ENCODE measurements around the gene ZNF608. TPM values are rescaled to one million over a fixed set of nuclear protein-coding genes. Genes with fewer than 3 reads are reported as not detected.

The ZNF608 gene
- polyA plus RNA-seq, 1 donor (not counting 4 experiments of a cell fraction or from before 2014, with no cell fraction given), result 1.1 TPM

DNA sequence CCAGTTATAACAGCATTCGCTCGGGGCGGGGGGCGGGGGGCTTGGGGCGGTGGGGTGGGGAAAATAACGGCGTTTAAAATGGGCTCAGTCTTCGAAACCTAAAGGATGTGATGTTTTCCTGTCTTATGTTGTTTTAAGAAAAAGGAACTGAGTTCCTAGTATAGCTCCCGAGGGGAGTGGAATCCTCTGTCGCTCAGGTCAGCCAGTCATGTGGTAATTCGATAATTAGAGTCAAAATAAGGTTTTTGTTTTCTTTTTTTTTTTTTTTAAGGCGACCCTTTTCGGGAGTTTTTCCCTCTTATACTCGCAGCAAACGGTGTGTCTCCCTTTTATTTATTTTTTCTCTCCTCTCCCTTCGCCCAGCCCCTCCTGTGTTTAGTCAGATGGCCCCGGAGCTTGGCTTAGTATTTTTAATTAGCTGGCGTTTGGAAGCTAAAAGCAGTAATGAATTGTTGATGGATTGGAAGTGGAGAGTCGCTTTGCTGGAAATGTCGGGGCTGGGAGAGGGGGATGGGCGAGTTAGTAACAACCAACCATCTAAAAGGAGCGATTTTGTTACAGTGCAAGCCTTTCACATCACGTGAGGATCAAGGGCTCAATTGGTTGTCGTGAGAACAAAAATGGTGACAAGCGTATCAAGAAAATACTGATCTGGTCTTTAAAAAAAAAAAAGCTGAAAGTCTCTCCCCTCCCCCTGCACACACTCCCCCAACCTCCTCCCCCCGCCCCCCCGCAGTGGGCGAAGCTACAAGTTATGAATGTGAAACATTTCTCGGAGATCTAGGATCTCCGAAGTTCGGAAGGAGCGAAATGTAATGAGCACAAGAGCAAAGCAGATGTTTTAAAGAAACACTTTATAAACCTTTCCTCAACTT, 714 bp upstream of the ZNF608 start:
- H3K79me2 ChIP-seq (ENCODE audit: control insufficient read depth, insufficient read depth, low read length), result no peaks in the 10 kb centered on the region
- FAIRE-seq (peak; percentile 29), DNase-seq (ENCODE audit: low read depth, low spot score) (no peak)
- H2AFZ ChIP-seq (ENCODE audit: control insufficient read depth, low read length), result peak overlapping the region; percentile 66
- peak overlapping the region; percentile 73 for H3K9ac ChIP-seq (ENCODE audit: control insufficient read depth, extremely low read depth, insufficient read depth, low read length)
- no peaks in the 10 kb centered on the region for H3K36me3 ChIP-seq (ENCODE audit: control insufficient read depth in 2 of 2, extremely low read depth in 1 of 2, insufficient read depth in 2 of 2, low read length in 2 of 2)
- H3K9me1 ChIP-seq (ENCODE audit: control insufficient read depth, extremely low read depth, insufficient read depth, low read length), result no peaks in the 10 kb centered on the region
- peak overlapping the region; percentile 40 to 79 (median 66) for H3K4me3 ChIP-seq (ENCODE audit: control insufficient read depth in 2 of 3, extremely low read depth in 1 of 3, insufficient read depth in 2 of 3, low read depth in 1 of 3, low read length in 3 of 3)
- no peaks in the 10 kb centered on the region for H4K20me1 ChIP-seq (ENCODE audit: control insufficient read depth, extremely low read depth, insufficient read depth, low read length)
- peak overlapping the region; percentile 88 for H3K4me2 ChIP-seq (ENCODE audit: control insufficient read depth, extremely low read depth, insufficient read depth, low read depth, low read length)
- peaks cover 16% of the 10 kb centered on the region for H3K27me3 ChIP-seq (ENCODE audit: control insufficient read depth, extremely low read depth, insufficient read depth, low read length)
- dilution Hi-C loops (cut with MboI; ENCODE audit: extremely low pct_ligation_motif_present, low sequenced_read_pairs), result no loop called here
- peaks cover 22% of the 10 kb centered on the region for H3K4me1 ChIP-seq (ENCODE audit: control insufficient read depth, extremely low read depth, insufficient read depth, low read length)
- H3K9me3 ChIP-seq (ENCODE audit: control insufficient read depth, low read depth, low read length), result no peaks in the 10 kb centered on the region
- TF ChIP-seq, protein P1, sequence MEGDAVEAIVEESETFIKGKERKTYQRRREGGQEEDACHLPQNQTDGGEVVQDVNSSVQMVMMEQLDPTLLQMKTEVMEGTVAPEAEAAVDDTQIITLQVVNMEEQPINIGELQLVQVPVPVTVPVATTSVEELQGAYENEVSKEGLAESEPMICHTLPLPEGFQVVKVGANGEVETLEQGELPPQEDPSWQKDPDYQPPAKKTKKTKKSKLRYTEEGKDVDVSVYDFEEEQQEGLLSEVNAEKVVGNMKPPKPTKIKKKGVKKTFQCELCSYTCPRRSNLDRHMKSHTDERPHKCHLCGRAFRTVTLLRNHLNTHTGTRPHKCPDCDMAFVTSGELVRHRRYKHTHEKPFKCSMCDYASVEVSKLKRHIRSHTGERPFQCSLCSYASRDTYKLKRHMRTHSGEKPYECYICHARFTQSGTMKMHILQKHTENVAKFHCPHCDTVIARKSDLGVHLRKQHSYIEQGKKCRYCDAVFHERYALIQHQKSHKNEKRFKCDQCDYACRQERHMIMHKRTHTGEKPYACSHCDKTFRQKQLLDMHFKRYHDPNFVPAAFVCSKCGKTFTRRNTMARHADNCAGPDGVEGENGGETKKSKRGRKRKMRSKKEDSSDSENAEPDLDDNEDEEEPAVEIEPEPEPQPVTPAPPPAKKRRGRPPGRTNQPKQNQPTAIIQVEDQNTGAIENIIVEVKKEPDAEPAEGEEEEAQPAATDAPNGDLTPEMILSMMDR (optimal IDR thresholded peaks at IDR 0.05 in 1 of 3, IDR thresholded peaks at IDR 0.05 in 1 of 3, conservative IDR thresholded peaks at IDR 0.05 in 1 of 3; ENCODE audit: extremely low read depth in 1 of 3, insufficient read depth in 2 of 3, low read length in 3 of 3), result no peak
- TF ChIP-seq EZH2 (IDR thresholded peaks at IDR 0.05; ENCODE audit: low read length), result no peak
- H3K27ac ChIP-seq (ENCODE audit: control insufficient read depth, insufficient read depth, low read length), result peak overlapping the region; percentile 62

DNA sequence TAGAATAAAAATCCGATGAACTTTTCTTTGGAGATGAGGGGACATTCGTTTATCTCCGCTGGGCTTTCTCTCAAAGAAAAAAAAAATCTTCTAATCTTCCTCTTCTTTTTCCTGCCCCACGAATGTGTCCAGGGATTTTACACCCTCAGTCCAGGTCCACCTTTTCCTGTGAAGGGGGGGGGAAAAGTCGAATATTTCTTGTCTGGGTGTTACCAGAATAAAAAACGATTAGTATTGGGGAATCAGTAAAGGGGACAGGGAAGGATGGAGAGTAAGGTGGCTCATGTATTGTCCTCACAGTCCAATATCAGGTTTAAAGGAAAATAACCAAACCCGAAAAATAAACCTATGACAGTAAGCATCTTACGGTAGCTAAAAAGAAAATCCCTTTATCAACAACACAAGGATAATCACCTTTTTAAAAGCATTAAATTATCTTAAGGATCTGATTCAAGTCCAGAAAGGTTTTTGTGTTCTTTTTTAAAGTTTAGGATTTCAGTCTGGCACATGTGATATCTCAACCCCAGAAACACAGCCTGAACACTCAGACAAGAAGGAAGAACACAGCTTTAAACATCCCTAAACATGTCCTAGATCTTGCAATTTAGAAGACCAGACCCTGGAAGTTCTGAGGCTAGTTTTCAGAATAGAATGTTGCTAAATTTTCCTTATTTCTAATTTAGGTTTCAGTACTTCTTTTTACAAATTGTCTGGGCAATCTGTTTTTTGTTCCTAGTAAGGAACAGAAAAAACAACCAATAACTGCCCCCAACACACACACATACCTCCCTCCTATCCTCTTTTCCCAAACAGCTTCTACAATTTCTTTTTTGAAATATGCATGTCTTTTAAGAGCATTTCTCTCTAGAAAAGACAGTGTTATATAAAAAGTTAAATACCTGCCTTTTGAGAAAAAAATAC, 1.2 kb downstream of the ZNF608 start:
- H3K27me3 ChIP-seq (ENCODE audit: control insufficient read depth, extremely low read depth, insufficient read depth, low read length), result peaks cover 16% of the 10 kb centered on the region
- no peaks in the 10 kb centered on the region for H3K9me3 ChIP-seq (ENCODE audit: control insufficient read depth, low read depth, low read length)
- no peaks in the 10 kb centered on the region for H4K20me1 ChIP-seq (ENCODE audit: control insufficient read depth, extremely low read depth, insufficient read depth, low read length)
- peaks cover 39% of the 10 kb centered on the region for H3K4me1 ChIP-seq (ENCODE audit: control insufficient read depth, extremely low read depth, insufficient read depth, low read length)
- dilution Hi-C loops (cut with MboI; ENCODE audit: extremely low pct_ligation_motif_present, low sequenced_read_pairs), result no loop called here
- peak overlapping the region; percentile 88 for H3K4me2 ChIP-seq (ENCODE audit: control insufficient read depth, extremely low read depth, insufficient read depth, low read depth, low read length)
- H3K27ac ChIP-seq (ENCODE audit: control insufficient read depth, insufficient read depth, low read length), result no peak overlapping the region
- H3K4me3 ChIP-seq (ENCODE audit: control insufficient read depth in 2 of 3, extremely low read depth in 1 of 3, insufficient read depth in 2 of 3, low read depth in 1 of 3, low read length in 3 of 3), result no peak overlapping the region
- no peaks in the 10 kb centered on the region for H3K9me1 ChIP-seq (ENCODE audit: control insufficient read depth, extremely low read depth, insufficient read depth, low read length)
- H2AFZ ChIP-seq (ENCODE audit: control insufficient read depth, low read length), result no peak overlapping the region
- no peak for FAIRE-seq
- DNase-seq (ENCODE audit: low read depth, low spot score), result no peak
- H3K36me3 ChIP-seq (ENCODE audit: control insufficient read depth in 2 of 2, extremely low read depth in 1 of 2, insufficient read depth in 2 of 2, low read length in 2 of 2), result no peaks in the 10 kb centered on the region
- no peak overlapping the region for H3K9ac ChIP-seq (ENCODE audit: control insufficient read depth, extremely low read depth, insufficient read depth, low read length)
- TF ChIP-seq, protein P1 (optimal IDR thresholded peaks at IDR 0.05 in 1 of 3, IDR thresholded peaks at IDR 0.05 in 1 of 3, conservative IDR thresholded peaks at IDR 0.05 in 1 of 3; ENCODE audit: extremely low read depth in 1 of 3, insufficient read depth in 2 of 3, low read length in 3 of 3), result no peak
- TF ChIP-seq EZH2 (IDR thresholded peaks at IDR 0.05; ENCODE audit: low read length), result no peak
- no peaks in the 10 kb centered on the region for H3K79me2 ChIP-seq (ENCODE audit: control insufficient read depth, insufficient read depth, low read length)
